Colonic mucosa (tissue), 4 donors: ENCODE measurements around the gene TCEAL8. TPM values are rescaled to one million over a fixed set of nuclear protein-coding genes. Genes with fewer than 3 reads are reported as not detected.

ENCODE experiments used
- DNase-seq: peaks from one replicate; pipeline ENCODE4 v3.0.0-alpha.2; 2020
- H3K27ac ChIP-seq: fragments of 200-600 bp; one replicate; pipeline ENCODE4 v1.8.0; 2021
- H3K27me3 ChIP-seq: fragments of 200-600 bp; one replicate; pipeline ENCODE4 v1.8.0; 2021
- H3K36me3 ChIP-seq: fragments of 200-600 bp; one replicate; pipeline ENCODE4 v1.8.0; 2021
- H3K4me1 ChIP-seq: fragments of 200-600 bp; one replicate; pipeline ENCODE4 v1.8.0; 2021; ENCODE audit warnings: mild to moderate bottlenecking
- H3K4me3 ChIP-seq: fragments of 200-600 bp; one replicate; pipeline ENCODE4 v1.8.0; 2021
- H3K9ac ChIP-seq, 2 donors: one replicate each; pipeline ENCODE4 v1.7.0; 2013; ENCODE audit warnings: control low read depth in 2 of 2, low read depth in 2 of 2, low read length in 2 of 2
- H3K9me3 ChIP-seq: fragments of 200-600 bp; one replicate; pipeline ENCODE4 v1.8.0; 2021
- CTCF ChIP-seq: fragments of 200-600 bp; IDR thresholded peaks from one replicate; pipeline ENCODE4 v1.8.0; 2022; ENCODE audit warnings: antibody characterized with exemption, mild to moderate bottlenecking
- intact Hi-C: fragments of 100-400 bp; cut with DNase I; formaldehyde crosslinking; loops from one replicate; pipeline ENCODE4 v1.14.1; 2022
- total RNA-seq, 2 donors: library from RNA; stranded (reverse); fragmentation: NEBNext Ultra II Directional in 1 of 2; extraction: Animal tissue kit (Norgen Biotek cat#: 25700) in 1 of 2; gene quantifications; one replicate each; pipeline ENCODE4 v1.2.1, GENCODE V29; 2021
- donor health status: healthy.
- donor health status: DM: no; HTN: no; CAD: no.
- donor health status: DM: no; HTN: no; CAD: no.

Gene TCEAL8
- total RNA-seq: 10 to 100 TPM; 39.0 to 44.4 TPM

GRCh38 chrX:103254921-103255493, at the start of gene TCEAL8:
TSS of gene TCEAL8 (minus strand) at chrX:103255155. CDS start at chrX:103253979, 1,176 bp downstream.
- TF ChIP-seq CTCF: no peak
- intact Hi-C loops: loop anchor here (5.0 kb wide), 1 partner anchor 43 kb away; no protein-coding TSS in a partner anchor
- Histone ChIP-seq H3K4me3 (peak within 1 kb of the TSS; percentile 36), H3K27me3 (no peaks in the 10 kb centered on the region), H3K9ac (peak within 1 kb of the TSS; percentile 70 to 72), H3K9me3 (no peaks in the 10 kb centered on the region), H3K4me1 (no peaks in the 10 kb centered on the region), H3K36me3 (no peaks in the 10 kb centered on the region), H3K27ac (peak within 1 kb of the TSS; percentile 60)
- peak; percentile 80 for DNase-seq

GRCh38 chrX:103304705-103305104, 49.8 kb upstream of the TCEAL8 start:
- Histone ChIP-seq H3K4me1 (no peaks in the 10 kb centered on the region), H3K36me3 (no peaks in the 10 kb centered on the region), H3K4me3 (no peak overlapping the region), H3K9ac (no peak overlapping the region), H3K9me3 (no peaks in the 10 kb centered on the region), H3K27me3 (no peaks in the 10 kb centered on the region), H3K27ac (no peak overlapping the region)
- no peak for TF ChIP-seq CTCF
- intact Hi-C loops: no loop called here
- no peak for DNase-seq

GRCh38 chrX:103293118-103293517, 38.2 kb upstream of the TCEAL8 start:
- Histone ChIP-seq H3K27ac (no peak overlapping the region), H3K4me3 (no peak overlapping the region), H3K27me3 (no peaks in the 10 kb centered on the region), H3K9ac (no peak overlapping the region), H3K4me1 (no peaks in the 10 kb centered on the region), H3K36me3 (no peaks in the 10 kb centered on the region), H3K9me3 (no peaks in the 10 kb centered on the region)
- no peak for DNase-seq
- intact Hi-C loops: no loop called here
- no peak for TF ChIP-seq CTCF

GRCh38 chrX:103279624-103280023, 24.7 kb upstream of the TCEAL8 start:
- H3K27ac ChIP-seq: no peak overlapping the region
- no peaks in the 10 kb centered on the region for H3K36me3 ChIP-seq
- no peak overlapping the region for H3K4me3 ChIP-seq
- no peak overlapping the region for H3K9ac ChIP-seq
- intact Hi-C loops: no loop called here
- TF ChIP-seq CTCF: no peak
- peaks cover 4% of the 10 kb centered on the region for H3K27me3 ChIP-seq
- DNase-seq: no peak
- H3K4me1 ChIP-seq: no peaks in the 10 kb centered on the region
- H3K9me3 ChIP-seq: no peaks in the 10 kb centered on the region

GRCh38 chrX:103276581-103277002, 21.6 kb upstream of the TCEAL8 start, which contains the start of gene TCEAL5:
TSS of gene TCEAL5 (minus strand) at chrX:103276750. CDS start at chrX:103274563, 2,187 bp downstream.
- no peak within 1 kb of the TSS for H3K27ac ChIP-seq
- H3K36me3 ChIP-seq: no peaks in the 10 kb centered on the region
- no peaks in the 10 kb centered on the region for H3K4me1 ChIP-seq
- no peak within 1 kb of the TSS for H3K9ac ChIP-seq
- intact Hi-C loops: no loop called here
- peaks cover 4% of the 10 kb centered on the region for H3K27me3 ChIP-seq
- no peaks in the 10 kb centered on the region for H3K9me3 ChIP-seq
- no peak for TF ChIP-seq CTCF
- DNase-seq: no peak
- H3K4me3 ChIP-seq: no peak within 1 kb of the TSS
